OCI-LY3 (cell line): ENCODE measurements around the gene MMP17.

Source experiments
- H2AFZ ChIP-seq: fragments of 200-600, 300-600 bp; shearing (Covaris generic); 2 replicates; pipeline ENCODE4 v1.6.0; 2014; ENCODE audit warnings: antibody characterized with exemption, low read depth, low read length
- H3K27ac ChIP-seq: fragments of 200-600, 300-600 bp; sonication (generic); 2 replicates; pipeline ENCODE4 v1.5.1; 2014; ENCODE audit warnings: mild to moderate bottlenecking, low read length, moderate library complexity, mixed read lengths
- H3K27me3 ChIP-seq: fragments of 200-600, 300-600 bp; sonication (generic); 2 replicates; pipeline ENCODE4 v1.6.1; 2014; ENCODE audit warnings: low read depth, low read length, mixed read lengths
- H3K36me3 ChIP-seq: fragments of 200-600, 300-600 bp; sonication (generic); replicated peaks from 2 replicates; pipeline ENCODE3; 2014; ENCODE audit warnings: low read depth, low read length, mixed read lengths
- H3K4me1 ChIP-seq: fragments of 300-600, 200-600 bp; sonication (generic); 2 replicates; pipeline ENCODE4 v1.6.1; 2014; ENCODE audit warnings: low read length, mixed read lengths
- H3K4me2 ChIP-seq: fragments of 200-600, 300-600 bp; sonication (generic); 2 replicates; pipeline ENCODE4 v1.6.1; 2014; ENCODE audit warnings: low read length, mixed read lengths
- H3K4me3 ChIP-seq: fragments of 300-600, 200-600 bp; sonication (generic); 2 replicates; pipeline ENCODE4 v1.5.1; 2014; ENCODE audit warnings: antibody characterized with exemption, mild to moderate bottlenecking, low read length, moderate library complexity
- H3K79me2 ChIP-seq: fragments of 300-600, 200-600 bp; shearing (Covaris generic); 2 replicates; pipeline ENCODE4 v1.6.1; 2014; ENCODE audit warnings: mild to moderate bottlenecking, low read length, mixed read lengths
- H3K9ac ChIP-seq: fragments of 300-600, 200-600 bp; shearing (Covaris generic); 2 replicates; pipeline ENCODE4 v1.6.0; 2014; ENCODE audit warnings: mild to moderate bottlenecking, low read length, moderate library complexity
- H3K9me3 ChIP-seq: fragments of 200-600, 300-600 bp; shearing (Covaris generic); 2 replicates; pipeline ENCODE4 v1.6.1; 2014; ENCODE audit warnings: low read length, mixed read lengths; ENCODE audit not compliant: insufficient read depth
- H4K20me1 ChIP-seq: fragments of 200-600, 300-600 bp; sonication (generic); 2 replicates; pipeline ENCODE4 v1.6.1; 2016; ENCODE audit warnings: low read length, mixed read lengths; ENCODE audit not compliant: insufficient read depth
- EZH2phosphoT487 ChIP-seq: fragments of 200-600 bp; shearing (Covaris generic); IDR thresholded peaks from 2 replicates; pipeline ENCODE4 v1.6.1; 2018; ENCODE audit warnings: antibody characterized with exemption, mixed run types, low read depth
- TF ChIP-seq, protein P1 (sequence below): fragments of 200-600, 300-600 bp; sonication (generic); IDR thresholded peaks from 2 replicates; pipeline ENCODE4 v1.5.1; 2014; ENCODE audit warnings: antibody characterized with exemption, low read length, low read depth

MMP17 gene

DNA sequence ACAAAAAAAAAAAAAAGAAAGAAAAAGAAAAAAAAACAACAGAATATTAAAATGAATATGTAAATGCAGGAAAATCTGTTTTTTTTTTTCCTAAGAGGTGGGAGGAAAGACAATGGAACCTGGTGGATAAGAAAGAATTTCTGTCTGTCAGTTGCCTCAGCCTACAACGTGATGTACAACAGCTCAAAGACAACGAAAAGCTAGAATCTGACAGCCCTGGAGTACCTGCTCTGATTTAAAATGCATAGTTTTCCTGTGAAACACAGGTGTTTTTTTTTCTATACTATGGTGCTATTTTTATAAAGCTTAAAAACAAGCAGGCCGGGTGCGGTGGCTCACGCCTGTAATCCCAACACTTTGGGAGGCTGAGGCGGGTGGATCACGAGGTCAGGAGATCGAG, 36.3 kb downstream of the MMP17 start:
- Histone ChIP-seq H2AFZ (no peak overlapping the region), H3K4me3 (no peak overlapping the region), H3K9ac (no peak overlapping the region), H3K4me1 (peaks cover 3% of the 10 kb centered on the region; the same call in 1 of the 2 replicates), H3K9me3 (no peaks in the 10 kb centered on the region), H3K79me2 (no peaks in the 10 kb centered on the region), H3K36me3 (no peaks in the 10 kb centered on the region), H3K4me2 (no peak overlapping the region), H3K27ac (no peak overlapping the region), H4K20me1 (no peaks in the 10 kb centered on the region), H3K27me3 (no peaks in the 10 kb centered on the region)
- no peak for TF ChIP-seq EZH2phosphoT487
- TF ChIP-seq, protein P1, sequence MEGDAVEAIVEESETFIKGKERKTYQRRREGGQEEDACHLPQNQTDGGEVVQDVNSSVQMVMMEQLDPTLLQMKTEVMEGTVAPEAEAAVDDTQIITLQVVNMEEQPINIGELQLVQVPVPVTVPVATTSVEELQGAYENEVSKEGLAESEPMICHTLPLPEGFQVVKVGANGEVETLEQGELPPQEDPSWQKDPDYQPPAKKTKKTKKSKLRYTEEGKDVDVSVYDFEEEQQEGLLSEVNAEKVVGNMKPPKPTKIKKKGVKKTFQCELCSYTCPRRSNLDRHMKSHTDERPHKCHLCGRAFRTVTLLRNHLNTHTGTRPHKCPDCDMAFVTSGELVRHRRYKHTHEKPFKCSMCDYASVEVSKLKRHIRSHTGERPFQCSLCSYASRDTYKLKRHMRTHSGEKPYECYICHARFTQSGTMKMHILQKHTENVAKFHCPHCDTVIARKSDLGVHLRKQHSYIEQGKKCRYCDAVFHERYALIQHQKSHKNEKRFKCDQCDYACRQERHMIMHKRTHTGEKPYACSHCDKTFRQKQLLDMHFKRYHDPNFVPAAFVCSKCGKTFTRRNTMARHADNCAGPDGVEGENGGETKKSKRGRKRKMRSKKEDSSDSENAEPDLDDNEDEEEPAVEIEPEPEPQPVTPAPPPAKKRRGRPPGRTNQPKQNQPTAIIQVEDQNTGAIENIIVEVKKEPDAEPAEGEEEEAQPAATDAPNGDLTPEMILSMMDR = no peak

- Histone ChIP-seq H4K20me1 (no peaks in the 10 kb centered on the region), H3K36me3 (no peaks in the 10 kb centered on the region), H2AFZ (no peak overlapping the region), H3K9me3 (no peaks in the 10 kb centered on the region), H3K4me3 (no peak overlapping the region), H3K9ac (no peak overlapping the region), H3K79me2 (no peaks in the 10 kb centered on the region), H3K4me1 (peaks cover 3% of the 10 kb centered on the region; the same call in 1 of the 2 replicates), H3K27me3 (no peaks in the 10 kb centered on the region), H3K4me2 (no peak overlapping the region), H3K27ac (no peak overlapping the region)
- TF ChIP-seq, protein P1 = no peak
- TF ChIP-seq EZH2phosphoT487 = no peak
These were observed 37.1 kb downstream of the MMP17 start for GRCh38 chr12:131865180-131865875.

DNA sequence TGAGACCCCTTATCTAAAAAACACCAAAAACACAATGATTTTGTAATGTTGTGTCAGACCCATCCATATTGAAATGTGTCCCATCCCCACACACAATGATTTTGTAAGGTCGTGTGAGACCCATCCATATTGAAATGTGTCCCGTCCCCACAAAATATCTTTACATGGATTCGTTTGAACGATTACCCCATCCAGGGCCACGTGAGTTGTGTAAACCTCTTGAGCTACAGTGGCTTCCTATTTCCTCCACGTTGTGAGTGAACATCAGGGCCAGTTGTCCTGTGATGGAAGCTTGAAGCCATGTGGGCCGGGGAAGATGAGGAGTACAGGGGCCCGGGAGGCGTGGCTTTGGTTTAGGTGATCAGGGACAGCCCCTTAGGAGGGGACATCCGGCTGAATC, 39.3 kb downstream of the MMP17 start:
- Histone ChIP-seq H3K4me2 (no peak overlapping the region), H3K27ac (no peak overlapping the region)
- TF ChIP-seq, protein P1 = no peak
- TF ChIP-seq EZH2phosphoT487 = no peak

DNA sequence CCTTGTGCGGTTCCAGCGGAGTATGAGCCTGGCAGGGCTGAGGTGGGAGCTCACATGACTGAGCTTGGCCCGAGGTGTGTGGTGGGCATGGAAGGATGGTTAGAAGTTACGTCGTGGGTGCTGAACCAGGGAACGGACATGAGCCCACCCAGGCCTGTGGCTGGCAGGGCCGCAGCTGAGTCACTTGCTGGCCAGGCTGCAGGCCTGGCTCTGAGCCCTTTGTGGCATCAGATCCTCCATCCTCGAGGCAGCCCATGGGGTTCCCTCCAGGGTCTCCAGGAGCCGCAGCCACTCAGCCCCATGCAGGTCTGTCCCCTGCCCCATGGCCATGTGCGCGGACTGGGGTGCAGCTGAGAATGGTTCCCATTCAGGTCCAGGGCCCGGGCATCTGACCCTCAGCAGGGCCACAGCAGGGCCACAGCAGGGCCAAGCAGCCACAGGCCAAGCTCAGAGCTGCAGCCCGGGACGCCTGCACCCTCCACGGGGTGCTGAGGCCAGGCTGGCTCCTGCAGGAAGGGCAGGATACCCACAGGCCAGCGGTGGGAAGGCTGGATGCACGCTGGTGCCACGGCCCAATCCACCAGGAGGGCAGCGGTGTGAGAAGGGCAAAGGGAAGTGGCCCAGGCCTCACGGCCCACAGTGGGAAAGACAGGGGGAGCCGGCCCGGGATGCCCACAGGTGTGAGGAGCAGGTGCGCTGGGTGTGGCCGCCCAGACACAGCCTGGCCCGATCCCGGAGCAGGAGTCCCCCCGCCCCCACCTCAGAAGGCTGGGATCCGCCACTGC, 39.9 kb downstream of the MMP17 start:
- TF ChIP-seq, protein P1 = no peak
- TF ChIP-seq EZH2phosphoT487 = no peak
- no peaks in the 10 kb centered on the region for H3K79me2 ChIP-seq
- no peak overlapping the region for H2AFZ ChIP-seq
- no peaks in the 10 kb centered on the region for H3K36me3 ChIP-seq
- no peaks in the 10 kb centered on the region for H3K27me3 ChIP-seq
- H3K4me3 ChIP-seq = no peak overlapping the region
- H3K27ac ChIP-seq = no peak overlapping the region
- no peak overlapping the region for H3K4me2 ChIP-seq
- H3K4me1 ChIP-seq = no peaks in the 10 kb centered on the region
- no peaks in the 10 kb centered on the region for H3K9me3 ChIP-seq
- no peak overlapping the region for H3K9ac ChIP-seq
- no peaks in the 10 kb centered on the region for H4K20me1 ChIP-seq

More for the DNA sequence above, 39.3 kb downstream of the MMP17 start:
- Histone ChIP-seq H3K4me3 (no peak overlapping the region), H3K9ac (no peak overlapping the region), H3K27me3 (no peaks in the 10 kb centered on the region), H4K20me1 (no peaks in the 10 kb centered on the region), H3K36me3 (no peaks in the 10 kb centered on the region), H2AFZ (no peak overlapping the region), H3K4me1 (no peaks in the 10 kb centered on the region), H3K79me2 (no peaks in the 10 kb centered on the region), H3K9me3 (no peaks in the 10 kb centered on the region)
